ENCODE measurements around the gene BAZ1B. TPM values are rescaled to one million over a fixed set of nuclear protein-coding genes. Genes with fewer than 3 reads are reported as not detected.
A peak's percentile ranks its signal among the peaks of the same experiment; 100 is the strongest.

BAZ1B gene
- total RNA-seq, 1 donor from 2014 or later, result 134 TPM

- Mint-ChIP-seq H3K27me3 (ENCODE audit: low read depth) (no peaks in the 10 kb centered on the region), H3K9me3 (no peaks in the 10 kb centered on the region), H3K36me3 (ENCODE audit: low read depth) (peaks cover 35% of the 10 kb centered on the region), H3K4me3 (no peak overlapping the region), H3K4me1 (no peaks in the 10 kb centered on the region), H3K27ac (ENCODE audit: unreplicated experiment) (no peak overlapping the region)
- no peak for DNase-seq (ENCODE audit: low read depth, low spot score)
- no peak for TF ChIP-seq CTCF (conservative IDR thresholded peaks at IDR 0.05)
These were observed 60.3 kb downstream of the BAZ1B start for GRCh38 chr7:73461782-73462285.

- H3K36me3 Mint-ChIP-seq (ENCODE audit: low read depth), result peaks cover 18% of the 10 kb centered on the region
- no peak for DNase-seq (ENCODE audit: low read depth, low spot score)
- no peaks in the 10 kb centered on the region for H3K4me1 Mint-ChIP-seq
- H3K9me3 Mint-ChIP-seq, result no peaks in the 10 kb centered on the region
- peak overlapping the region; percentile 70 for H3K27ac Mint-ChIP-seq (ENCODE audit: unreplicated experiment)
- H3K27me3 Mint-ChIP-seq (ENCODE audit: low read depth), result no peaks in the 10 kb centered on the region
- no peak for TF ChIP-seq CTCF (conservative IDR thresholded peaks at IDR 0.05)
- H3K4me3 Mint-ChIP-seq, result no peak overlapping the region
These were observed 67.7 kb downstream of the BAZ1B start for GRCh38 chr7:73454424-73454823.

DNA sequence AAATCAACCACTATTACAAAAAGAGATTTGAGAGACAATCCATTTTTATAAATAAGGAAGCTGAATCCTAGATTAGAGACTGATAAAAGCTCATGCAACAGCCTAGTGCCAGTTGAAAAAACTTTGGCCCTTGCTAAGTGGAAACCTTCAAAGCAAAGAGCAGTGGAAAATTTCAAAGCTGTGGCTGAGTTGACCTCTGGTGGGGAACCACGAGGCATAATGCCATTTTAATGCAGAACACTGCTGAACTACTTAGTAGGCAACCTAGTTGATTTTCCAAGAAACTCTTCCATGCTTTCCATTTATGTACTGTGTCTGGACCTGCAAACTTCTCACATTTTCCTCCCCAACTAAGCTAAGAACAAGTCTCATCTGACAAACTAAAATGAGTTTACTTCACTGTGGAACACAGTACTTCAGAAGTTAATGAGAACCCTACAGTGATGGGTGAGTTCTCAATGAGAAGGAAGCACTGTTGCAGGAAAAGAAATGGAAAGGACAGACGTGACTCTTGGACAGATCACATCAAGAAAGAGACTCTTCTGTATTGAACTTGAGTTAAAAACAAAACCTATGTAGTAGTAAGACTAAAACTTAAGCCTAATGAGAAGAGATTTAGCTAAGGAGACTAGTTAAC is 69.0 kb downstream of the BAZ1B start:
- no peak for TF ChIP-seq CTCF (conservative IDR thresholded peaks at IDR 0.05)
- no peak overlapping the region for H3K27ac Mint-ChIP-seq (ENCODE audit: unreplicated experiment)

GRCh38 chr7:73451780-73452398 is 70.2 kb downstream of the BAZ1B start:
- DNase-seq (ENCODE audit: low read depth, low spot score), result no peak
- Mint-ChIP-seq H3K4me3 (no peak overlapping the region), H3K27me3 (ENCODE audit: low read depth) (no peaks in the 10 kb centered on the region), H3K9me3 (no peaks in the 10 kb centered on the region), H3K27ac (ENCODE audit: unreplicated experiment) (no peak overlapping the region), H3K4me1 (no peaks in the 10 kb centered on the region), H3K36me3 (ENCODE audit: low read depth) (peaks cover 18% of the 10 kb centered on the region)
- TF ChIP-seq CTCF (conservative IDR thresholded peaks at IDR 0.05), result peak; percentile 99

More for the DNA sequence above, 69.0 kb downstream of the BAZ1B start:
- no peaks in the 10 kb centered on the region for H3K4me1 Mint-ChIP-seq
- H3K4me3 Mint-ChIP-seq, result no peak overlapping the region
- no peak for DNase-seq (ENCODE audit: low read depth, low spot score)
- no peaks in the 10 kb centered on the region for H3K9me3 Mint-ChIP-seq
- no peaks in the 10 kb centered on the region for H3K27me3 Mint-ChIP-seq (ENCODE audit: low read depth)
- peaks cover 20% of the 10 kb centered on the region for H3K36me3 Mint-ChIP-seq (ENCODE audit: low read depth)

DNA sequence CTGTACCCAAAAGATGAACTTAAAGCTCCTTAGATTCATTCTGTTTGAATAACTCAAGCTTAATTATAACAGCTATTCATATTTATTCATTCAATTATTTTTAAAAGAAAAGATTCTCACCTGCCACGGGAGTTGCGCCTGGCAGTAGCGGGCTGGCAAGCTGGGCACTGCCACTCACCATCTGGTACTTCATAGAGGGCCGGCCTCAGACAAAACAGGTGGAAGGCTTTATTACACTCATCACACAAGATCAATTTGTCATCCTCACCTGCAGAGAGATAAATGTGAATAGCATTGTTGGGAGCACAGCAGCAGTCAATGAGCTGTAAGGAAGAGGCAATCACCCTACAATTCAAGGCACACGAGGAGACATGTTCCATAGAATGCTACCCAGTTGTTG is 72.7 kb downstream of the BAZ1B start:
- Mint-ChIP-seq H3K36me3 (ENCODE audit: low read depth) (peaks cover 20% of the 10 kb centered on the region), H3K4me3 (no peak overlapping the region), H3K27ac (ENCODE audit: unreplicated experiment) (no peak overlapping the region), H3K4me1 (no peaks in the 10 kb centered on the region), H3K27me3 (ENCODE audit: low read depth) (no peaks in the 10 kb centered on the region), H3K9me3 (no peaks in the 10 kb centered on the region)
- TF ChIP-seq CTCF (conservative IDR thresholded peaks at IDR 0.05), result no peak
- no peak for DNase-seq (ENCODE audit: low read depth, low spot score)
